Mucosa of rectum (tissue), 2 donors: ENCODE measurements around the gene MARVELD2.
"Not testable (repeated sequence)": the region's sequence is repeated elsewhere in the genome, so short reads cannot be mapped to it uniquely, and the experiment has no call there.

ENCODE experiments used
- H3K27ac ChIP-seq, 2 donors: one replicate each; pipeline ENCODE4 v1.7.0; 2013; ENCODE audit warnings: inconsistent platforms in 2 of 2, low read depth in 2 of 2, low read length in 2 of 2
- H3K27me3 ChIP-seq, 2 donors: one replicate each; pipeline ENCODE4 v1.7.0; 2013; ENCODE audit warnings: low read length in 2 of 2; ENCODE audit not compliant: control insufficient read depth in 2 of 2, insufficient read depth in 2 of 2
- H3K36me3 ChIP-seq, 2 donors: one replicate each; pipeline ENCODE4 v1.7.0; 2013; ENCODE audit warnings: low read length in 2 of 2; ENCODE audit not compliant: control insufficient read depth in 2 of 2, insufficient read depth in 2 of 2
- H3K4me1 ChIP-seq, 2 donors: one replicate each; pipeline ENCODE4 v1.7.0; 2013; ENCODE audit warnings: low read length in 2 of 2, mild to moderate bottlenecking in 1 of 2; ENCODE audit not compliant: control insufficient read depth in 2 of 2, insufficient read depth in 2 of 2
- H3K4me3 ChIP-seq, 2 donors: one replicate each; pipeline ENCODE4 v1.7.0; 2013; ENCODE audit warnings: low read length in 2 of 2
- H3K9ac ChIP-seq, 2 donors: one replicate each; pipeline ENCODE4 v1.7.0; 2013; ENCODE audit warnings: low read length in 2 of 2, low read depth in 1 of 2, mild to moderate bottlenecking in 1 of 2
- H3K9me3 ChIP-seq, 2 donors: one replicate each; pipeline ENCODE4 v1.7.0; 2013; ENCODE audit warnings: low read length in 2 of 2; ENCODE audit not compliant: control insufficient read depth in 2 of 2
- donor health status: healthy.
- donor health status: Normal muscosa, but diverticular disease.

MARVELD2 gene

GRCh38 chr5:69449511-69449910 lies 34.6 kb downstream of the MARVELD2 start:
- H3K9ac ChIP-seq: no peak overlapping the region
- no peaks in the 10 kb centered on the region for H3K36me3 ChIP-seq
- peaks cover 0 to 6% of the 10 kb centered on the region in 2 donors for H3K4me1 ChIP-seq

GRCh38 chr5:69450116-69450515 lies 35.2 kb downstream of the MARVELD2 start:
- no peaks in the 10 kb centered on the region for H3K27me3 ChIP-seq
- H3K36me3 ChIP-seq: no peaks in the 10 kb centered on the region
- no peaks in the 10 kb centered on the region for H3K9me3 ChIP-seq
- H3K4me3 ChIP-seq: no peak overlapping the region
- H3K9ac ChIP-seq: no peak overlapping the region
- no peak overlapping the region for H3K27ac ChIP-seq
- H3K4me1 ChIP-seq: peaks cover 1 to 11% of the 10 kb centered on the region in 2 donors

More at GRCh38 chr5:69449511-69449910, 34.6 kb downstream of the MARVELD2 start:
- no peaks in the 10 kb centered on the region for H3K27me3 ChIP-seq
- no peak overlapping the region for H3K4me3 ChIP-seq
- H3K27ac ChIP-seq: no peak overlapping the region
- H3K9me3 ChIP-seq: no peaks in the 10 kb centered on the region

DNA sequence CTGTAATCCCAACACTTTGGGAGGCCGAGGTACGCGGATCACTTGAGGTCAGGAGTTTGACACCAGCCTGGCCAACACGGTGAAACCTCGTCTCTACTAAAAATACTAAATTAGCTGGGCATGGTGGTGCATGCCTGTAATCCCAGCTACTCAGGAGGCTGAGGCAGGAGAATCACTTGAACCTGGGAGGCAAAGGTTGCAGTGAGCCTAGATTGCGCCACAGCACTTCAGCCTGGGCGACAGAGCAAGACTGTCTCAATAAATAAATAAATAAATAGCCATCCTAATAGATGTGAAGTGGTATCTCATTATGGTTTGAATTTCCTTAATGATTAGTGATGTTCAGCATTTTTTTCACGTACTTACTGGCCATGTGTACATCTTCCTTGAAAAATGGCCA lies 35.6 kb downstream of the MARVELD2 start:
- not testable (repeated sequence) for H3K27me3 ChIP-seq, H3K9me3 ChIP-seq, H3K36me3 ChIP-seq, H3K9ac ChIP-seq, H3K4me3 ChIP-seq, H3K27ac ChIP-seq
- peaks cover 3 to 14% of the 10 kb centered on the region in 2 donors for H3K4me1 ChIP-seq

DNA sequence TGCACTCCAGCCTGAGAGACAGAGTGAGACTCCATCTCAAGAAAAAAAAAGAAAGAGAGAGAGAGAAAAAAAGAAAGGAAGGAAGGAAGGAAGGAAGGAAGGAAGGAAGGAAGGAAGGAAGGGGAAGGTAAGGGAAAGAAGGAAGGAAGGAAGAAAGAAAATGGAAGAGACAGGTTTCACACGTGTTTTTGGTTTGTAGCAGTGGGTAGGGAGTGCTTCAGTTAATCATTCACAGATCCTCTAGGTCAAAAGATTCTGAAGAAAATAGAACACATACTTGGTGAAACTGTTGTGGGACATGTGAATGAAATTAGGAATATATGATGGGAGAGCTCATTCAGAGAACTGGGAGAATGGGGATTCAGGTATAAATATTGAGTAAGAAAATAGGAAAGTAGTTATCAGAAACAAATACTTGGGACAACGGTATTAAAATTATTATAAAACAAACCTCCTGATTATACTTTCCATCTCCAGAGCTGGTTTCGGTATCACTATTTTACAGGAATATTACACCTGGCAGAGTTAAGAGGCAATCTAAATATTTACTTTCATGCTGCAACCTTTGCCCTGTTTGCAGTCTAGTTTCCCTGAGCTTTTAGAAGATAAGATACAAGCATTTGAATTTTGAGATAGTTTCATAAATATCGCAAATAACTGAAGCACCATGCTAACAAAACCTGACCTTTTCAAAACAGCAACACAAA lies 37.2 kb downstream of the MARVELD2 start:
- H3K27me3 ChIP-seq: no peaks in the 10 kb centered on the region
- peaks cover 3 to 17% of the 10 kb centered on the region in 2 donors for H3K4me1 ChIP-seq
- H3K4me3 ChIP-seq: peak overlapping the region; percentile 30 to 61
- H3K9ac ChIP-seq: peak overlapping the region; percentile 32 to 59
- no peaks in the 10 kb centered on the region for H3K36me3 ChIP-seq
- H3K27ac ChIP-seq: peak overlapping the region; percentile 84 to 93
- no peaks in the 10 kb centered on the region for H3K9me3 ChIP-seq

DNA sequence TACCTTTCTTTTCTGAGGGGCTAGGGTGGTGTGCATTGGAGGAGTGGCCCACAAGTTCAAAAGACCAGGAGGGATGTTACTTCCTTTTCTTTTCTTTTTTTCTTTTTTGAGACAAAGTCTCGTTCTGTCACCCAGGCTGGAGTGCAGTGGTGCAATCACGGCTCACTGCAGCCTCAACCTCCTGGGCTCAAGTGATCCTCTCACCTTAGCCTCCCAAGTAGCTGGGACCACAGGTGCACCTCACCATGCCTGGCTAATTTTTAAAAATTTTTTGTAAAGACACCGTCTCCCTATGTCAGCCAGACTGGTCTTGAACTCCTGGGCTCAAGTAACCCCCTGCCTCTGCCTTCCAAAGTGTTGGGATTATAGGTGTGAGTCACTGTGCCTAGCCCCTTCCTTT lies 38.6 kb downstream of the MARVELD2 start:
- not testable (repeated sequence) for H3K9me3 ChIP-seq
- H3K27ac ChIP-seq: peak overlapping the region; percentile 84 to 93

GRCh38 chr5:69454460-69455249 lies 39.7 kb downstream of the MARVELD2 start:
- H3K9me3 ChIP-seq: no peaks in the 10 kb centered on the region
- H3K27me3 ChIP-seq: no peaks in the 10 kb centered on the region
- peak overlapping the region; percentile 93 to 94 for H3K27ac ChIP-seq
- H3K4me3 ChIP-seq: peak overlapping the region; percentile 50 to 67
- peak overlapping the region; percentile 74 for H3K9ac ChIP-seq
- H3K36me3 ChIP-seq: no peaks in the 10 kb centered on the region
- peaks cover 3 to 17% of the 10 kb centered on the region in 2 donors for H3K4me1 ChIP-seq

More for the DNA sequence above, 38.6 kb downstream of the MARVELD2 start:
- not testable (repeated sequence) for H3K9ac ChIP-seq, H3K36me3 ChIP-seq, H3K4me3 ChIP-seq, H3K27me3 ChIP-seq
- peaks cover 3 to 17% of the 10 kb centered on the region in 2 donors for H3K4me1 ChIP-seq

- Histone ChIP-seq H3K4me1 (peaks cover 3 to 17% of the 10 kb centered on the region in 2 donors), H3K9ac (peak overlapping the region in 1 of 2 donors; percentile 74), H3K27ac (peak overlapping the region; percentile 93 to 94)
- not testable (repeated sequence) for H3K36me3 ChIP-seq, H3K9me3 ChIP-seq, H3K27me3 ChIP-seq, H3K4me3 ChIP-seq
Observed at GRCh38 chr5:69455428-69455988, 40.6 kb downstream of the MARVELD2 start.

DNA sequence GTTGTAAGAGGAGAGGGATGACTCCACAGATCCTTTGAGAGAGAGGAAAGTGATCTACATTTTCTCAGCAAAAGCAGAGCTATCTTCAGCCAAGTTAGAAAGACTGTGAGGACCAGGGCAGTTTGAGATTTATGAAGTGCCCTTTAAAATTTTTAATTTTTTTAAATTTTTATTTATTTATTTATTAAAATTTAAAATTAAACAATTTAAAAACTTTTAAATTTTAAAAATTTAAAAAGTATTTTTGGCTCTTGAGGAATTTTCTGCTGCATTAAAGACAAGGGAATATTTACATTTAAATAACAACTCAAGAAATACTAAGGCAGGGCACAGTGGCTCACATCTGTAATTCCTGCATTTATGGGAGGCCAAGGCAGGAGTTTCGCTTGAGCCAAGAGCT lies 47.3 kb downstream of the MARVELD2 start:
- H3K27ac ChIP-seq: no peak overlapping the region
- H3K4me3 ChIP-seq: no peak overlapping the region
- H3K36me3 ChIP-seq: no peaks in the 10 kb centered on the region
- no peaks in the 10 kb centered on the region for H3K27me3 ChIP-seq
- H3K9me3 ChIP-seq: no peaks in the 10 kb centered on the region
- H3K9ac ChIP-seq: no peak overlapping the region
- no peaks in the 10 kb centered on the region for H3K4me1 ChIP-seq

DNA sequence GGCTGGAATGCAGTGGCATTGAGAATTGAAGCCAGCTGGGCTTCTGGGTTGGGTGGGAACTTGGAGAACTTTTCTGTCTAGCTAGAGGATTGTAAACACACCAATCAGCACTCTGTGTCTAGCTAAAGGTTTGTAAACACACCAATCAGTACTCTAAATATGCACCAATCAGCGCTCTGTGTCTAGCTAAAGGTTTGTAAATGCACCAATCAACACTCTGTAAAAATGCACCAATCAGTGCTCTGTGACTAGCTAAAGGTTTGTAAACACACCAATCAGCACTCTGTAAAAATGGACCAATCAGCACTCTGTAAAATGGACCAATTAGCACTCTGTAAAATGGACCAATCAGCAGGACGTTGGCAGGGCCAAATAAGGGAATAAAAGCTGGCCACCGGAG lies 51.5 kb downstream of the MARVELD2 start:
- not testable (repeated sequence) for H3K4me3 ChIP-seq, H3K9ac ChIP-seq, H3K36me3 ChIP-seq, H3K4me1 ChIP-seq, H3K9me3 ChIP-seq, H3K27me3 ChIP-seq, H3K27ac ChIP-seq
